Nephron progenitor cell (in vitro differentiated cells): ENCODE data around the gene WDR46.

ENCODE experiments used
- DNase-seq: peaks from one replicate; pipeline ENCODE4 v3.0.0; 2021
- H3K27ac Mint-ChIP-seq: 2 replicates; pipeline ENCODE4 v1.8.0; 2021; ENCODE audit warnings: mild to moderate bottlenecking, moderate library complexity, mixed read lengths
- H3K27me3 Mint-ChIP-seq: 2 replicates; pipeline ENCODE4 v1.8.0; 2021; ENCODE audit warnings: mild to moderate bottlenecking, low read depth, mixed read lengths; ENCODE audit not compliant: poor library complexity
- H3K36me3 Mint-ChIP-seq: 2 replicates; pipeline ENCODE4 v1.8.0; 2021; ENCODE audit warnings: low read depth, mixed read lengths
- H3K4me1 Mint-ChIP-seq: 2 replicates; pipeline ENCODE4 v1.8.0; 2021; ENCODE audit warnings: mixed read lengths
- H3K4me3 Mint-ChIP-seq: 2 replicates; pipeline ENCODE4 v1.8.0; 2021; ENCODE audit warnings: mild to moderate bottlenecking, moderate library complexity, mixed read lengths
- H3K9me3 Mint-ChIP-seq: 2 replicates; pipeline ENCODE4 v1.8.0; 2021; ENCODE audit warnings: mild to moderate bottlenecking, moderate library complexity, mixed read lengths
- CTCF ChIP-seq: fragments of 200-600 bp; sonication (generic); IDR thresholded peaks from 2 replicates; pipeline ENCODE4 v1.5.0; 2021; ENCODE audit warnings: antibody characterized with exemption

WDR46 gene

GRCh38 chr6:33318426-33319073 lies 29.5 kb upstream of the WDR46 start:
- Mint-ChIP-seq H3K9me3 (no peaks in the 10 kb centered on the region), H3K27ac (peak overlapping the region; percentile 97), H3K36me3 (peaks cover 28% of the 10 kb centered on the region), H3K27me3 (peaks cover 20% of the 10 kb centered on the region), H3K4me1 (peaks cover 91% of the 10 kb centered on the region), H3K4me3 (peak overlapping the region; percentile 96)
- TF ChIP-seq CTCF = no peak
- no peak for DNase-seq

- Mint-ChIP-seq H3K27me3 (peaks cover 27% of the 10 kb centered on the region), H3K4me1 (peaks cover 94% of the 10 kb centered on the region), H3K4me3 (peak within 1 kb of the TSS; percentile 96), H3K9me3 (no peaks in the 10 kb centered on the region), H3K27ac (peak within 1 kb of the TSS; percentile 97), H3K36me3 (peaks cover 28% of the 10 kb centered on the region)
- TF ChIP-seq CTCF = no peak
- peak; percentile 99 for DNase-seq
Measured at GRCh38 chr6:33317669-33318425, 28.8 kb upstream of the WDR46 start, which contains the start of gene ZBTB22. TSS of gene ZBTB22 (minus strand) at chr6:33317744. CDS start at chr6:33316916, 828 bp downstream.

- H3K27me3 Mint-ChIP-seq = peaks cover 32% of the 10 kb centered on the region
- peaks cover 28% of the 10 kb centered on the region for H3K36me3 Mint-ChIP-seq
- H3K27ac Mint-ChIP-seq = peak overlapping the region; percentile 32
- peak overlapping the region; percentile 96 for H3K4me3 Mint-ChIP-seq
- no peak for TF ChIP-seq CTCF
- H3K4me1 Mint-ChIP-seq = peaks cover 94% of the 10 kb centered on the region
- H3K9me3 Mint-ChIP-seq = no peaks in the 10 kb centered on the region
- peak; percentile 80 for DNase-seq
Measured at GRCh38 chr6:33317419-33317668, 28.3 kb upstream of the WDR46 start.

GRCh38 chr6:33316603-33317418 lies 27.8 kb upstream of the WDR46 start:
- no peak for DNase-seq
- Mint-ChIP-seq H3K27me3 (peaks cover 37% of the 10 kb centered on the region), H3K27ac (peak overlapping the region; percentile 59), H3K4me1 (peaks cover 94% of the 10 kb centered on the region), H3K4me3 (peak overlapping the region; percentile 96), H3K36me3 (peaks cover 28% of the 10 kb centered on the region), H3K9me3 (no peaks in the 10 kb centered on the region)
- no peak for TF ChIP-seq CTCF

- H3K4me1 Mint-ChIP-seq = peaks cover 90% of the 10 kb centered on the region
- peak overlapping the region; percentile 59 for H3K27ac Mint-ChIP-seq
- no peaks in the 10 kb centered on the region for H3K9me3 Mint-ChIP-seq
- peak overlapping the region; percentile 96 for H3K4me3 Mint-ChIP-seq
- TF ChIP-seq CTCF = no peak
- peaks cover 28% of the 10 kb centered on the region for H3K36me3 Mint-ChIP-seq
- peaks cover 46% of the 10 kb centered on the region for H3K27me3 Mint-ChIP-seq
- no peak for DNase-seq
Measured at GRCh38 chr6:33315793-33316602, 27.0 kb upstream of the WDR46 start.
